DND-41 (cell line): ENCODE results near the gene NDUFAB1.

Source experiments
- ATAC-seq: fragments of 200-7000 bp; cut with Tn5 transposase; 3 replicates; pipeline ENCODE4 v1.9.1; 2021; ENCODE audit warnings: low read depth; ENCODE audit not compliant: insufficient read depth
- DNase-seq: peaks from one replicate; pipeline ENCODE4 v3.0.0-alpha.2; 2020
- H2AFZ ChIP-seq: 2 replicates; pipeline ENCODE4 v1.6.0; 2012; ENCODE audit warnings: low read depth, low read length
- H3K27ac ChIP-seq: 2 replicates; pipeline ENCODE4 v1.5.1; 2012; ENCODE audit warnings: low read length, inconsistent platforms
- H3K27me3 ChIP-seq: fragments of 200-600 bp; sonication (generic); 2 replicates; pipeline ENCODE4 v1.6.0; 2012; ENCODE audit warnings: low read length, mild to moderate bottlenecking, inconsistent platforms; ENCODE audit not compliant: insufficient read depth, poor library complexity
- H3K36me3 ChIP-seq: 2 replicates; pipeline ENCODE4 v1.5.1; 2012; ENCODE audit warnings: low read length, inconsistent platforms; ENCODE audit not compliant: insufficient read depth
- H3K4me1 ChIP-seq: 2 replicates; pipeline ENCODE4 v1.5.1; 2012; ENCODE audit warnings: mild to moderate bottlenecking, low read length; ENCODE audit not compliant: insufficient read depth
- H3K4me2 ChIP-seq: 2 replicates; pipeline ENCODE4 v1.6.0; 2012; ENCODE audit warnings: mild to moderate bottlenecking, moderate library complexity, low read length, inconsistent platforms; ENCODE audit not compliant: insufficient read depth
- H3K4me3 ChIP-seq, 2 experiments: fragments of 200-600 bp in 1 of 2; shearing (Covaris generic) in 1 of 2; 2 replicates each; pipeline ENCODE4 v1.5.1; 2012 to 2016; ENCODE audit warnings: inconsistent platforms in 2 of 2, low read length in 2 of 2, mild to moderate bottlenecking in 2 of 2, low read depth in 1 of 2, moderate library complexity in 1 of 2
- H3K79me2 ChIP-seq: 2 replicates; pipeline ENCODE4 v1.6.0; 2012; ENCODE audit warnings: low read length, inconsistent platforms; ENCODE audit not compliant: insufficient read depth
- H3K9ac ChIP-seq: 2 replicates; pipeline ENCODE4 v1.6.0; 2012; ENCODE audit warnings: low read depth, mild to moderate bottlenecking, inconsistent platforms, low read length, moderate library complexity
- H3K9me3 ChIP-seq: 2 replicates; pipeline ENCODE4 v1.5.1; 2012; ENCODE audit warnings: low read length, moderate library complexity, mild to moderate bottlenecking, inconsistent platforms; ENCODE audit not compliant: insufficient read depth, severe bottlenecking
- H4K20me1 ChIP-seq: 2 replicates; pipeline ENCODE4 v1.6.0; 2012; ENCODE audit warnings: low read length; ENCODE audit not compliant: insufficient read depth
- EZH2 ChIP-seq: IDR thresholded peaks from 3 replicates; pipeline ENCODE4 v1.6.1; 2012; ENCODE audit warnings: borderline replicate concordance, low read depth, mild to moderate bottlenecking, moderate library complexity, low read length, inconsistent platforms; ENCODE audit not compliant: severe bottlenecking
- TF ChIP-seq, protein P1 (sequence below): IDR thresholded peaks from 2 replicates; pipeline ENCODE4 v1.5.1; 2012; ENCODE audit warnings: borderline replicate concordance, low read length, moderate library complexity, mild to moderate bottlenecking; ENCODE audit not compliant: poor library complexity, severe bottlenecking; ENCODE audit errors: extremely low read depth

NDUFAB1 gene

DNA sequence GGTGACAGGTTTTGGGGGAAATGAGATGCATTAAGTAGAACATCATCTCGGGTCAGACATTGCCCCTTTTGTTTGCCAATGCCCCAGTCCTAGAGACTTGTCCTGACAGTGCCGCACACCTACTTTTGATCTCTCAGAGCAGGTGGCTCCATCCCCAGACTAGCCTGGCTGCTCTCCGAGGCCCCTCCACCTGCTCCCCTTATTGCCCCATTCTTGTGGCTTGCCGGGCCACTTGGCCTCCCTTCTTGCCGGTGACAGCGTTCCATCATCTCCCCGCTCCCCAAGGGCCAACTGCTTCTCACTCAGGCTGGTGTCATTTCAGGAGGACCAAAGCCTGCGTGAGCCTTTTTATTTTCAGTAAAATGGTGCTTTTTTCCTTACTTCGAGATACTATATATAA is 23.7 kb downstream of the NDUFAB1 start:
- no peaks in the 10 kb centered on the region for H3K27me3 ChIP-seq
- no peak overlapping the region for H2AFZ ChIP-seq
- H3K79me2 ChIP-seq, result no peaks in the 10 kb centered on the region
- H3K4me3 ChIP-seq, result no peak overlapping the region
- peaks cover 59% of the 10 kb centered on the region for H3K36me3 ChIP-seq
- no peak for TF ChIP-seq EZH2
- TF ChIP-seq, protein P1, sequence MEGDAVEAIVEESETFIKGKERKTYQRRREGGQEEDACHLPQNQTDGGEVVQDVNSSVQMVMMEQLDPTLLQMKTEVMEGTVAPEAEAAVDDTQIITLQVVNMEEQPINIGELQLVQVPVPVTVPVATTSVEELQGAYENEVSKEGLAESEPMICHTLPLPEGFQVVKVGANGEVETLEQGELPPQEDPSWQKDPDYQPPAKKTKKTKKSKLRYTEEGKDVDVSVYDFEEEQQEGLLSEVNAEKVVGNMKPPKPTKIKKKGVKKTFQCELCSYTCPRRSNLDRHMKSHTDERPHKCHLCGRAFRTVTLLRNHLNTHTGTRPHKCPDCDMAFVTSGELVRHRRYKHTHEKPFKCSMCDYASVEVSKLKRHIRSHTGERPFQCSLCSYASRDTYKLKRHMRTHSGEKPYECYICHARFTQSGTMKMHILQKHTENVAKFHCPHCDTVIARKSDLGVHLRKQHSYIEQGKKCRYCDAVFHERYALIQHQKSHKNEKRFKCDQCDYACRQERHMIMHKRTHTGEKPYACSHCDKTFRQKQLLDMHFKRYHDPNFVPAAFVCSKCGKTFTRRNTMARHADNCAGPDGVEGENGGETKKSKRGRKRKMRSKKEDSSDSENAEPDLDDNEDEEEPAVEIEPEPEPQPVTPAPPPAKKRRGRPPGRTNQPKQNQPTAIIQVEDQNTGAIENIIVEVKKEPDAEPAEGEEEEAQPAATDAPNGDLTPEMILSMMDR, result no peak
- no peaks in the 10 kb centered on the region for H4K20me1 ChIP-seq
- DNase-seq, result no peak
- ATAC-seq, result no peak
- no peaks in the 10 kb centered on the region for H3K4me1 ChIP-seq
- H3K9me3 ChIP-seq, result no peaks in the 10 kb centered on the region
- no peak overlapping the region for H3K27ac ChIP-seq
- no peak overlapping the region for H3K4me2 ChIP-seq
- H3K9ac ChIP-seq, result no peak overlapping the region

DNA sequence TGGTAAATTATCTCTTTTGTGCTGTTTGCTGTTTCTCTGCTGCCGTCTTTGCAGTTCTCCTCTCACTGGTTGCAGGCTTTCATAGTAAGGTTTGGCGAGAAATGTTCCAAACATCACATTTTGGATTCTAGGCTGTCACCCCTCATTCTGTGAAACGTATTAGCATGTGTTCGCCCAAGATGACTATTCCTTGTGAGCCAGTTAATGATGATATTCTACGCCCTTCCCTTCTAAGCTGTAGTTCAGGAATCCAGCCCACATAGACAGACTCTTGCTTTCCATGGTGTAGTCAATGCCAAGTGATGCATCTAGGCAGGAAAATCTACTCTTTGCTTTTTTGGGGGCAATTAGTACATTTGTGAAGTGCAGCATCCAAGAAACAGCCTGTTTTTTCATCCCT is 24.2 kb downstream of the NDUFAB1 start:
- Histone ChIP-seq H3K36me3 (peaks cover 64% of the 10 kb centered on the region), H3K4me1 (no peaks in the 10 kb centered on the region), H3K27me3 (no peaks in the 10 kb centered on the region), H2AFZ (no peak overlapping the region), H3K27ac (no peak overlapping the region), H3K4me2 (no peak overlapping the region), H3K79me2 (no peaks in the 10 kb centered on the region), H3K9me3 (no peaks in the 10 kb centered on the region), H3K4me3 (no peak overlapping the region), H3K9ac (no peak overlapping the region), H4K20me1 (no peaks in the 10 kb centered on the region)
- ATAC-seq, result no peak
- DNase-seq, result no peak
- no peak for TF ChIP-seq EZH2
- TF ChIP-seq, protein P1, result no peak

DNA sequence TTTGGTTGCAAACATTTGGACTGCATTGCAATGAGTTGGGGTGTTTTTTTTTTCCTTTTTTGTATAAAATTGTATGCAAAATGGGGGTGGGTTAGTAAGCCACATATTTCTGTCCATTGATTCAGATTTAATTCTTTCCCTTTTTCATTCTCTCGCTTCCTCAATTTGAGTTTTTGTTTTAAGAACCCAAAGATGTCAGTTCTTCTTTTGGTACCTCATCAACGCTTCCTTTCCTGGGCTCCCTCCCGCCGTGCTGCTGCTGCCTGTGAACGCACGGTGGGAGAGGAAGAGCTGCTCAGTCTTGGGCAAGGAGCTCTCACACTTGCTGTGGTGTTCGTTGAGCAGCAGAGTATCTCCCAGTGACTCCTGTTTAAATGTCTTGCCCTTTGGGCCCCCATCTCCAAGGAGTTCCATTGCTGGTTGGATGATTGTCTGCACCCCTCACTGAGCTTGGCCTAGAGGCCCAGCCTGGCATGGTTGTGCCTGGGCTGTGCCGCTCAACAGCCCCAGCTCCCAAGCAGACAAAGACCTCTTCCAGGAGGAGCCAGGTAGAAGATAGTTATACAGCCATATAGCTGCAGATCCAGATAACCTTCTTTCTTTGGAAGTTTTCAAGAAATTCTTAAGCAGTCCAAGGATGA is 25.0 kb downstream of the NDUFAB1 start:
- Histone ChIP-seq H3K27me3 (no peaks in the 10 kb centered on the region), H3K79me2 (no peaks in the 10 kb centered on the region), H3K27ac (no peak overlapping the region), H3K9ac (no peak overlapping the region), H2AFZ (no peak overlapping the region), H3K36me3 (peaks cover 68% of the 10 kb centered on the region), H4K20me1 (no peaks in the 10 kb centered on the region), H3K9me3 (no peaks in the 10 kb centered on the region), H3K4me3 (no peak overlapping the region), H3K4me2 (no peak overlapping the region), H3K4me1 (no peaks in the 10 kb centered on the region)
- TF ChIP-seq, protein P1, result no peak
- no peak for TF ChIP-seq EZH2
- ATAC-seq, result no peak
- no peak for DNase-seq
